A549 (cell line): ENCODE results near the gene CATSPERB. TPM values are rescaled to one million over a fixed set of nuclear protein-coding genes. Genes with fewer than 3 reads are reported as not detected.
A peak's percentile ranks its signal among the peaks of the same experiment; 100 is the strongest.

Experiments
- ATAC-seq, 2 experiments: fragments of 200-7000 bp in 1 of 2; fragments of >200 bp in 1 of 2; cut with Nextera tagmentation in 1 of 2; cut with Tn5 transposase in 1 of 2; 3 replicates each; pipeline versions ENCODE4 v1.8.0 to v1.9.1; 2018 to 2020; ENCODE audit warnings: mild to moderate bottlenecking in 1 of 2, moderate library complexity in 1 of 2
- CTCF ChIA-PET: fragments of 300-600 bp; sonication (Branson Sonifier 250); formaldehyde crosslinking; extraction: SDS; loops from one replicate; lab custom pipeline; 2021; ENCODE audit warnings: antibody characterized with exemption, inconsistent platforms; lab: Yijun Ruan, JAX
- POLR2A ChIA-PET: fragments of 350-600 bp; formaldehyde crosslinking; extraction: SDS; loops from one replicate; lab custom pipeline; 2021; ENCODE audit warnings: antibody characterized with exemption, inconsistent platforms; lab: Yijun Ruan, JAX
- DNase-seq, 2 experiments: peaks; one replicate each; pipeline versions ENCODE4 v3.0.0 to v3.0.0-alpha.2; 2011 to 2016; ENCODE audit warnings: low read depth in 1 of 2, low spot score in 1 of 2
- FAIRE-seq: peaks from 2 replicates; lab custom pipeline; 2011; peaks lifted over from hg19 to GRCh38; lab: Jason Lieb, UNC
- H3K27ac ChIP-seq, 2 experiments: fragments of >200 bp; sonication (Bioruptor Twin); formaldehyde crosslinking; 3 replicates each; pipeline ENCODE4 v1.5.1; 2016 to 2017
- H3K4me1 ChIP-seq: fragments of >200 bp; sonication (Bioruptor Twin); formaldehyde crosslinking; 3 replicates; pipeline ENCODE4 v1.6.1; 2016
- H3K4me2 ChIP-seq: fragments of >200 bp; sonication (Bioruptor Twin); formaldehyde crosslinking; 3 replicates; pipeline ENCODE4 v1.6.1; 2016
- H3K4me3 ChIP-seq: fragments of >200 bp; sonication (Bioruptor Twin); formaldehyde crosslinking; 3 replicates; pipeline ENCODE4 v1.5.1; 2016
- H3K9me3 ChIP-seq: fragments of >200 bp; sonication (Bioruptor Twin); formaldehyde crosslinking; 3 replicates; pipeline ENCODE4 v1.6.1; 2016
- ATOH8 ChIP-seq: fragments of 250-450 bp; sonication (Bioruptor Pico); IDR thresholded peaks from 2 replicates; pipeline ENCODE4 v1.5.0; 2020; ENCODE audit warnings: low read depth, mild to moderate bottlenecking, moderate library complexity
- BCL3 ChIP-seq: fragments of >200 bp; sonication (Bioruptor Twin); formaldehyde crosslinking; IDR thresholded peaks from 3 replicates; pipeline ENCODE4 v1.6.1; 2016
- BHLHE40 ChIP-seq: IDR thresholded peaks from 2 replicates; pipeline ENCODE4 v1.6.1; 2012; ENCODE audit warnings: low read depth, low read length, inconsistent platforms
- CBX8 ChIP-seq: fragments of 200-600 bp; sonication (generic); IDR thresholded peaks from 2 replicates; pipeline ENCODE4 v1.6.1; 2016
- CEBPB ChIP-seq, 2 experiments: fragments of >200 bp in 1 of 2; sonication (Bioruptor Twin) in 1 of 2; formaldehyde crosslinking in 1 of 2; IDR thresholded peaks; 2 replicates each; pipeline ENCODE4 v1.6.1; 2012 to 2016
- CHD2 ChIP-seq: fragments of 150-350 bp; IDR thresholded peaks from 2 replicates; pipeline ENCODE4 v1.6.1; 2014; ENCODE audit warnings: low read length; ENCODE audit not compliant: partially characterized antibody
- CHD4 ChIP-seq: fragments of 200-600 bp; sonication (generic); IDR thresholded peaks from 2 replicates; pipeline ENCODE4 v1.6.1; 2016; ENCODE audit warnings: antibody characterized with exemption, mild to moderate bottlenecking, borderline replicate concordance
- E2F6 ChIP-seq: IDR thresholded peaks from 2 replicates; pipeline ENCODE4 v1.6.1; 2012; ENCODE audit warnings: low read depth, borderline replicate concordance
- EHF ChIP-seq: fragments of 250-450 bp; sonication (Bioruptor Pico); IDR thresholded peaks from 2 replicates; pipeline ENCODE4 v1.5.0; 2020; ENCODE audit warnings: mild to moderate bottlenecking
- EP300 ChIP-seq, 2 experiments: fragments of >200 bp; sonication (Bioruptor Twin); formaldehyde crosslinking; IDR thresholded peaks; 2 replicates in 1 of 2; 3 replicates in 1 of 2; pipeline ENCODE4 v1.6.1; 2016 to 2017
- HDAC2 ChIP-seq: fragments of 200-600 bp; sonication (generic); IDR thresholded peaks from 2 replicates; pipeline ENCODE4 v1.6.1; 2016
- HES2 ChIP-seq: fragments of >200 bp; sonication (Bioruptor Twin); formaldehyde crosslinking; IDR thresholded peaks from 2 replicates; pipeline ENCODE4 v1.6.1; 2016
- HMGXB4 ChIP-seq: fragments of 250-450 bp; sonication (Bioruptor Pico); IDR thresholded peaks from 2 replicates; pipeline ENCODE4 v1.5.0; 2021; ENCODE audit warnings: mild to moderate bottlenecking, moderate library complexity, borderline replicate concordance
- HOXA7 ChIP-seq: fragments of 250-450 bp; sonication (Bioruptor Pico); IDR thresholded peaks from 2 replicates; pipeline ENCODE4 v1.5.0; 2020; ENCODE audit warnings: mild to moderate bottlenecking, moderate library complexity
- HOXB13 ChIP-seq: fragments of 250-450 bp; sonication (Bioruptor Pico); IDR thresholded peaks from 2 replicates; pipeline ENCODE4 v1.5.0; 2020; ENCODE audit warnings: low read depth, mild to moderate bottlenecking, moderate library complexity
- HOXB5 ChIP-seq: fragments of 250-450 bp; sonication (Bioruptor Pico); IDR thresholded peaks from 2 replicates; pipeline ENCODE4 v1.5.0; 2020; ENCODE audit warnings: mild to moderate bottlenecking, moderate library complexity
- JUNB ChIP-seq: fragments of >200 bp; sonication (Bioruptor Twin); formaldehyde crosslinking; IDR thresholded peaks from 2 replicates; pipeline ENCODE4 v1.6.1; 2016
- KDM5A ChIP-seq: fragments of 200-600 bp; sonication (generic); IDR thresholded peaks from 2 replicates; pipeline ENCODE4 v1.6.1; 2016; ENCODE audit warnings: antibody characterized with exemption, mild to moderate bottlenecking
- MAX ChIP-seq: IDR thresholded peaks from 2 replicates; pipeline ENCODE4 v1.6.1; 2012
- MYC ChIP-seq: IDR thresholded peaks from 2 replicates; pipeline ENCODE4 v1.6.1; 2012; ENCODE audit warnings: mild to moderate bottlenecking, inconsistent platforms, low read length, improper control_type of control experiment, borderline replicate concordance
- PBX3 ChIP-seq: IDR thresholded peaks from 2 replicates; pipeline ENCODE4 v1.6.1; 2012
- PHF8 ChIP-seq: fragments of 200-600 bp; sonication (generic); IDR thresholded peaks from 2 replicates; pipeline ENCODE4 v1.6.1; 2016; ENCODE audit warnings: low read depth, mild to moderate bottlenecking, antibody characterized with exemption, moderate library complexity, borderline replicate concordance
- RAD21 ChIP-seq, 2 experiments: fragments of >200 bp in 1 of 2; sonication (Bioruptor Twin) in 1 of 2; formaldehyde crosslinking in 1 of 2; IDR thresholded peaks in 1 of 2; conservative IDR thresholded peaks in 1 of 2; 2 replicates in 1 of 2; 3 replicates in 1 of 2; pipeline ENCODE4 v1.6.1; 2012 to 2018; ENCODE audit warnings: inconsistent platforms in 1 of 2
- RCOR1 ChIP-seq: fragments of 150-350 bp; IDR thresholded peaks from 2 replicates; pipeline ENCODE4 v1.6.1; 2014; ENCODE audit warnings: antibody characterized with exemption, low read length, low read depth
- RNF2 ChIP-seq: fragments of 200-600 bp; sonication (generic); IDR thresholded peaks from 2 replicates; pipeline ENCODE4 v1.6.1; 2016; ENCODE audit warnings: low read depth, mild to moderate bottlenecking, antibody characterized with exemption, moderate library complexity, borderline replicate concordance
- SREBF2 ChIP-seq: fragments of 450-650 bp; IDR thresholded peaks from 2 replicates; pipeline ENCODE4 v1.6.1; 2014; ENCODE audit warnings: mild to moderate bottlenecking, moderate library complexity
- TFCP2L1 ChIP-seq: fragments of 250-450 bp; sonication (Bioruptor Pico); IDR thresholded peaks from 2 replicates; pipeline ENCODE4 v1.5.0; 2021; ENCODE audit warnings: mild to moderate bottlenecking
- TP53 ChIP-seq: fragments of 250-450 bp; sonication (Bioruptor Pico); IDR thresholded peaks from 2 replicates; pipeline ENCODE4 v1.5.0; 2021; ENCODE audit warnings: mild to moderate bottlenecking, moderate library complexity
- ZSCAN20 ChIP-seq: fragments of 250-450 bp; sonication (Bioruptor Pico); IDR thresholded peaks from 2 replicates; pipeline ENCODE4 v1.8.0; 2022; ENCODE audit warnings: mild to moderate bottlenecking, moderate library complexity
- WGBS: methylation state at CpG from one replicate; pipeline ENCODE4 v1.1.6; 2017; ENCODE audit errors: missing lambda C conversion rate; 5-methylcytosine and 5-hydroxymethylcytosine counted together
- polyA plus RNA-seq, 4 experiments: library from polyadenylated mRNA; depleted of rRNA in 3 of 4; stranded (reverse); fragments of >200 nt; fragmentation: RNase III in 1 of 4; extraction: RNeasy Plus Mini Kit Qiagen cat#74134 plus additional on column Dnase treatment in 1 of 4; gene quantifications; 2 replicates in 3 of 4; 3 replicates in 1 of 4; pipeline ENCODE4 v1.2.3, GENCODE V29; 2011 to 2017

Gene CATSPERB
- polyA plus RNA-seq, 2 of the 4 experiments (the other 2 are of a cell fraction), result 0.05 TPM; not detected in 1

GRCh38 chr14:91743305-91743653 is 11.4 kb upstream of the CATSPERB start:
- FAIRE-seq, result no peak
- 90% methylated on average over 2 of the region's 2 CpGs for WGBS
- no peak overlapping the region for H3K4me2 ChIP-seq

GRCh38 chr14:91742621-91743304 is 10.9 kb upstream of the CATSPERB start:
- 88% methylated on average over 1 of the region's 1 CpG for WGBS
- no peak overlapping the region for H3K4me2 ChIP-seq
- FAIRE-seq (no peak), ATAC-seq (no peak), DNase-seq (no peak)
- peaks cover 10% of the 10 kb centered on the region; the same call in 2 of the 3 replicates for H3K4me1 ChIP-seq
- H3K4me3 ChIP-seq, result no peak overlapping the region
- H3K9me3 ChIP-seq, result no peaks in the 10 kb centered on the region
- CTCF ChIA-PET, result no interaction called here
- no peak overlapping the region; a peak in 1 of 6 replicates for H3K27ac ChIP-seq
- POLR2A ChIA-PET, result no interaction called here
- no peak for TF ChIP-seq HMGXB4 (CRISPR knock-in tag)
- no peak for TF ChIP-seq TFCP2L1 (CRISPR knock-in tag)
- no peak for TF ChIP-seq PBX3
- no peak for TF ChIP-seq BCL3
- no peak for TF ChIP-seq CEBPB (IDR thresholded peaks at IDR 0.05)
- no peak for TF ChIP-seq E2F6
- TF ChIP-seq MYC, result no peak
- TF ChIP-seq BHLHE40, result no peak
- TF ChIP-seq RAD21 (conservative IDR thresholded peaks at IDR 0.05 in 1 of 2, IDR thresholded peaks at IDR 0.05 in 1 of 2), result no peak
- no peak for TF ChIP-seq PHF8
- TF ChIP-seq HES2, result no peak
- no peak for TF ChIP-seq HOXA7 (CRISPR knock-in tag)
- TF ChIP-seq CHD4, result no peak
- no peak for TF ChIP-seq CHD2
- TF ChIP-seq RCOR1, result no peak
- TF ChIP-seq HOXB5 (CRISPR knock-in tag), result no peak
- TF ChIP-seq TP53, result no peak
- no peak for TF ChIP-seq EHF (CRISPR knock-in tag)

More at GRCh38 chr14:91743305-91743653, 11.4 kb upstream of the CATSPERB start:
- no peak for DNase-seq
- H3K4me1 ChIP-seq, result peaks cover 10% of the 10 kb centered on the region; the same call in 2 of the 3 replicates
- ATAC-seq, result no peak
- H3K4me3 ChIP-seq, result no peak overlapping the region
- H3K27ac ChIP-seq, result peak overlapping the region in 1 of 2 experiments; percentile 49; a peak in 3 of 6 replicates
- H3K9me3 ChIP-seq, result no peaks in the 10 kb centered on the region
- TF ChIP-seq SREBF2 (no peak), MAX (no peak), JUNB (no peak), HDAC2 (no peak), RNF2 (no peak), RAD21 (conservative IDR thresholded peaks at IDR 0.05 in 1 of 2, IDR thresholded peaks at IDR 0.05 in 1 of 2) (no peak), PHF8 (no peak), ZSCAN20 (CRISPR knock-in tag) (no peak), ATOH8 (no peak), EHF (CRISPR knock-in tag) (no peak), HOXB13 (CRISPR knock-in tag) (no peak), CBX8 (no peak), BCL3 (no peak), HES2 (no peak), EP300 (IDR thresholded peaks at IDR 0.05) (no peak), KDM5A (no peak)
- POLR2A ChIA-PET, result no interaction called here
- CTCF ChIA-PET, result no interaction called here
